Stimulated activated CD4-positive, alpha-beta T cell treated with anti-CD3 and anti-CD28 coated beads, Interleukin-12 subunit alpha, Interleukin-12 subunit beta, amount 100 ng/mL, for 24 hours (primary cell): ENCODE data around the gene PCIF1.
"Not testable (repeated sequence)": the region's sequence is repeated elsewhere in the genome, so short reads cannot be mapped to it uniquely, and the experiment has no call there.

ENCODE experiments used
- DNase-seq, 2 experiments: peaks; one replicate each; pipeline ENCODE4 v3.0.0-alpha.2; 2020; ENCODE audit warnings: low read depth in 2 of 2

The PCIF1 gene

DNA sequence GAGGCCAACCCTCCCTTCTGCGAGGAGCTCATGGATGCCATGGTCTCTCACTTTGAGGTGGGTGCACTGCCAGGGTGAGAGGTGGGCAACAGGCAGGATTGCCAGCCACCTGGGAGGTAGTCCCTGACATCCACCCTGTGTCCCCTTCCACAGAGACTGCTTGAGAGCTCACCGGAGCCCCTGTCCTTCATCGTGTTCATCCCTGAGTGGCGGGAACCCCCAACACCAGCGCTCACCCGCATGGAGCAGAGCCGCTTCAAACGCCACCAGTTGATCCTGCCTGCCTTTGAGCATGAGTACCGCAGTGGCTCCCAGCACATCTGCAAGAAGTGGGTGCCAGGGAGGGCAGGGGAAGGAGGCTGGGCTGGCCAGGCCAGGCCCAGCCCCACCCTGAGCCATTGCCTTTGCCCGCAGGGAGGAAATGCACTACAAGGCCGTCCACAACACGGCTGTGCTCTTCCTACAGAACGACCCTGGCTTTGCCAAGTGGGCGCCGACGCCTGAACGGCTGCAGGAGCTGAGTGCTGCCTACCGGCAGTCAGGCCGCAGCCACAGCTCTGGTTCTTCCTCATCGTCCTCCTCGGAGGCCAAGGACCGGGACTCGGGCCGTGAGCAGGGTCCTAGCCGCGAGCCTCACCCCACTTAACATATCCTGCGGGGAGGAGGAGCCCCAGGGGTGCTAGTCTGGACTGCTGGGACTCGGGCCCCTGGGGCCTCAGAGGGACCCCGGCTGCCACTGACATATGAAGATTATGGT is 12.8 kb downstream of the PCIF1 start:
- DNase-seq: no peak

DNA sequence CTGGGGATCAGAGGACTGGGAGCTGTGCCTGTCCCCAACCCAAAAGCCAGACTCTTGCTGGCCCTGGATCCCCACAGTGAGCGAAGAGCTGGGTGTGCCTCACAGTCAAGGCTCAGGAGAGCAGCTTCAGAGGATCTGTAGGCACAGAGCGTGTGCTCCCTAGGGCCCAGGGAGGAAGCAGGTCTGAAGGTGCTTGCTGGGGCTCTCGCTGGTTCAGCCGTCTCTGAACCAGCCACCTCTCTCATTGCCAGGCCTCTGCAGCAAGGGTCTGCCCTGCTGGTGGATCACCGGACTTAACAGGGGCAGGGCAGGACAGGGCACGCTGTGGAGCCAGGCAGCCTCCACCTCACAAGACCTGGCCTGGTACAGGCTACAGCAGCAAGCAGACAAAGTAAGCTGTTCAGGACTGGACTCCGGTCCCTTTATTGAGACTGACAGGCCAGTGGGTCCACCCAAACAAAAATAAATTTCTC is 13.8 kb downstream of the PCIF1 start:
- DNase-seq: no peak

DNA sequence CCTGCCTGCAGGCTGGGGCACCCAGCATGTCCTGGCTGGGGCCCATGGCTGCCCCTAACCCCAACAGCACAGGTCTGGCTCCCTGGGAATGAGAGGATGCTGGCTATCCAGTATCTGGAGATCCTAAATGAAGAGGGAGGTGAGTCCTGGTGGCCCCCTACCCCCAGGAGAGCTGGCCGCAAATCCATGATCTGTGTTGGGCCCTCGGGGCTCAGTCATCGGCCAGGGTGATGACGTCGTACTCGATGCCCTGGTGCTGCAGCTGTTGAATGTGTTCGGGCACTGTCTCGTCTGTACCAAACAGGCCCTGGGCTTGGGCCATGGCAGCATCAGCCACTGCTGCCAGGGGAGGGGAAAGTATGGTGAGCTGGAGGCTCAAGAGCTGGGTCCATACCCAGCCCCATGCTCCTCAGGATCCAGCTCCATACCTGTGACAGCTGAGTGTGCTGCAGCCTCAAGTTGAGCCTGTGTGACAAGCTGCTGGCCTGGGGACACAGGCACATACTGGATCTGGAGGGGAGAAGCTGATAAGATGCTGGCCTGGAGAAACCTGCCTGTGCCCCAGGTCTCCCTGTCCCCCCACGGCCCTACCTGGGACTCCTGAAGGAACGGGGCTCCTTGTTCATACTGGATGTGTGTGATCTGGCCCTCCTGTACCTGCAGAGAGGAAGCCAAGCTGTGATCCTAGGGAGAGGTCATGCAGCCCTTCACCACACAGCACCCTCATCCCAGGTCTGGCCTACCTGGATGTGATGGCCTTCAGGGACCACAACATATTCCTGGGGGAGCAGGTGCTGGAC is 14.5 kb downstream of the PCIF1 start:
- no peak for DNase-seq

DNA sequence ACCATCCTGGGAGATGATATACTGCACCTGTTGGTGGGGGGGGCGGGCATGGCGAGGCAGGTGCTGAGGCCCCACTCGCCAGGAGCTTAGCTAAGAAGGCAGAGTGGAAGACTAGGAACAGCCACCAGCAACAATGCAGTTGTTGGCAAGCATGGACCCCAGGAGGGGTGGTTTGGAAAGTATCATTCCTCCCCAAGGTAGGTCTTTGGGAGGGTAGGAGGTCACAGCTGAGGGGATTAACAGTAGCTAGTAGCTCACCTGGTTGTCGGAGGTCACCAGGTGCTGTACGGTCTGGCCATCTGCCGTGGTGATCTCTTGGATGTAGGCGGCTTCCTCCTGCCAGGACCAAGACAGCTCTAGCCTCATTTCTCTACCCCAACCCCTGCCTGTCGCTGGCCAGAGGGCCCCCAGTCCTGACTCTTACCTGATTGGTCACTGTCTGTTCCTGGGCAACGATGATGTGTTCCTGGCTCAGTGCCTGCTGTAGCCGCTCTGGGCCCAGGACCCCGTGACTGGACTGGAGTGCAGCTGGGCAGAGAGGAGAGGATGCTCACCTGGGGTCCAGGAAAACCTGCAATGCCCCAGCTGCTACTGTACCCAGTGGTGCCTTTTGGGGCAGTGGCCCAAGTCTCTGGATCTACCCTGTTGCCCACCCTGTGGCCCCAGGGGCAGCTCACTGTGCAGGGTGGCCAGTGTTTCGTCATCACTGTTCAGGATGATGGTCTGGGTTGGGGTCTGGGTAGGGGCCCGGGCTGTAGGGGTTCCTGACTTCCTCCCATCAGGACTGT is 15.3 kb downstream of the PCIF1 start:
- DNase-seq: no peak

DNA sequence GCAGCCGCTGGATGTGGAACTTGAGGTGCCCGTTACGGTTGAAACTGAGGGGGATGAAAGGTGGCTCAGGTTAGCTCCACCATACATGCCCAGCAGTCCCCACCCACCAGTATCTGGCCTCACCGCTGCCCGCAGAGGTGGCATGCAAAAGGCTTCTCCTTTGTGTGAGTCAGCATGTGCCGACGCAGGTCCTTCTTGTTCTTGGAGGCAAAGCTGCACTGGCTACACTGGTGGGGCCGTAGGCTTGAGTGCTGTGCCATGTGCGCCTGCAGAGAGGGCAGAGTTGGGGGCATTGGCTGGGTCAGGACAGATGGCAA is 15.8 kb downstream of the PCIF1 start:
- no peak for DNase-seq

DNA sequence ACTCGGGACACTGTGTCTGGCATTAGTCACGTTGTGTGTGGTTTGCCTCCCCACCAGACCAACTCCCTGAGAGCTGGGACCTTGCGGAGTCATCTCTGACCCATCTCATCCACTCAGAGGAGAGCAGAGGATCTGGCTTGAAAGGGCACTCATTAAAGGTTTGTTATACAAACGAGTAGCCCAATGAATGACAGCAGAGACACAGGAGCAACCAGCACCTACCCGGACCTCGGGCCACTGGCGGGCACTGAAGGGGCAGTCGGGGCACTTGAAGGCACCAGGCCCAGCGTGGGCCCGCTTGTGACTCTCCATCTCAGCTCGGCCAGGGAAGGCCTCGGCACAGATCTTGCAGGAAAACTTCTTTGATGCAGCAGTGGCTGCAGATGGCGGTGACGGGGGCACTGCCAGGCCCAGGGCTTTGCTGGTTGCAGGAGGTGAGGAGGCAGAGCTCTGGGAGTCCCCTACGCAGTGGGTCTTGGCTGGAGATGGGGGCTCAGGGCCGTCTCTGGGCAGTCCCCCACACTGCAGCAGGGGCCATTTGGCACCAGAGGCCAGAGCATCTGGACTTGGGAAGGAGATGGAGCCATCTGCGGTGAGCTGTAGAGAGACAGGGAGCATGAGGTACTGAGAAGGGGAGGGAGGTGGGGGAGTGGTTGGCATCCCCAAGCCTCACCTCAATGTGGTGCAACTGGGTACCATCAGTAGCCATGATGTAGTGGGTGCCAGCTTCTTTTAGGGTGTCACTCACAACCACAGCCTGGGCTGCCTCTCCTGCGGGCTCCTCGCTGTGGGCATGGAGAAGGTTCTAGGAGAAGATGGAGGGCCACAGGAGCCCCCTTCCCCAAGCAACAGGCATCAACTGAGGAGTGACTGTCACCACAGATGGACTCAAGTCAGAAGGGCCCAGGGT is 17.7 kb downstream of the PCIF1 start:
- DNase-seq: no peak

DNA sequence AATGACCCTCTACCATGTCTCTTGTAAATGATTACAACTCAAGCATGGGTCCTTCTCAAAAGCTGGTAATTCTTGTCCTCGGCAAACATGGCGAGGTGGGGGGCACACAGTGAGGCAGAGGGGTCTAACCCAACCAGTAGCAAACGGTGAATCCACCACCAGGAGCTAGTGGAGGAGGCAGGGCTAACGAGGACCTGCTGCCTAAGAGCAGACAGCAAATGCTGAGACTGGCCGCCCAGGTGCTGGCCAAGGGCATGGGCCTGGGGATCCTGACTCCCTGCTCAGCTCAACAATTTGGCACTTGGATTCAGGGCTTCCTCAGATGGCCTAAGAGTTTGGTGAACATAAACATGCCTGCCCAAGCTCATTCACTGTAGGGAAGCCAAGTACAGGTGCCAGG is 18.4 kb downstream of the PCIF1 start:
- no peak for DNase-seq

DNA sequence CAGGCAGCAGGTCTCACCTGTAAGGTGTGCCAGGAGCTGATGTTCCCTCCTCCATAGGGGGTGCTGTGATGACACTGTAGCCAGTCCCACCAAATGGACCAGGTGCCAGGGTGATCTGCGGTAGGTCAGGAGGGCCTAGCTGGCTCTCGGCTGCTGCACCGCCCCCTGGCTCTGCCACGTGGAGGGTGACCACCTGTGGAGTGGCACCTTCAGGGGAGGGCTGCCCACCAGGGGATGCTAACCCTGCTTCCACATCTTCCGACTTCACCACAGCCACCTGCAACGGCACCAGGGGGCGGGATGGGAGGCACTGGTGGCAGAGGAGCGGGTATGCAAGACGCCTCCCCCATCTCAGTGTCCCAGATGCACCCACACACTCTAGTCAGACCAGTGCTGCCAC is 19.2 kb downstream of the PCIF1 start:
- DNase-seq: no peak

DNA sequence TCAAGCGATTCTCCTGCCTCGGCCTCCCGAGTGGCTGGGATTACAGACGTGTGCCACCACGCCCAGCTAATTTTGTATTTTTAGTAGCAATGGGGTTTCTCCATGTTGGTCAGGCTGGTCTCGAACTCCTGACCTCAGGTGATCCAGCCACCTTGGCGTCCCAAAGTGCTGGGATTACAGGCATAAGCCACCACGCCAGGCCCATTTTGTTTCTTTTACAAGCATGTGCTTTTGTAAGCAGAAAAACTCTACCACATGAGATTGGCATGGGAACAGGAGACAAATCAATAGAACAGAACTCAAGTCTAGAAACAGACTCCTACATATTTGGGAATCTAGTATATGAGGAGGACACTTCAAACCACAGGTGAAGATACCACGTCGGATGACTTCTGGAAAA is 21.8 kb downstream of the PCIF1 start:
- not testable (repeated sequence) for DNase-seq

DNA sequence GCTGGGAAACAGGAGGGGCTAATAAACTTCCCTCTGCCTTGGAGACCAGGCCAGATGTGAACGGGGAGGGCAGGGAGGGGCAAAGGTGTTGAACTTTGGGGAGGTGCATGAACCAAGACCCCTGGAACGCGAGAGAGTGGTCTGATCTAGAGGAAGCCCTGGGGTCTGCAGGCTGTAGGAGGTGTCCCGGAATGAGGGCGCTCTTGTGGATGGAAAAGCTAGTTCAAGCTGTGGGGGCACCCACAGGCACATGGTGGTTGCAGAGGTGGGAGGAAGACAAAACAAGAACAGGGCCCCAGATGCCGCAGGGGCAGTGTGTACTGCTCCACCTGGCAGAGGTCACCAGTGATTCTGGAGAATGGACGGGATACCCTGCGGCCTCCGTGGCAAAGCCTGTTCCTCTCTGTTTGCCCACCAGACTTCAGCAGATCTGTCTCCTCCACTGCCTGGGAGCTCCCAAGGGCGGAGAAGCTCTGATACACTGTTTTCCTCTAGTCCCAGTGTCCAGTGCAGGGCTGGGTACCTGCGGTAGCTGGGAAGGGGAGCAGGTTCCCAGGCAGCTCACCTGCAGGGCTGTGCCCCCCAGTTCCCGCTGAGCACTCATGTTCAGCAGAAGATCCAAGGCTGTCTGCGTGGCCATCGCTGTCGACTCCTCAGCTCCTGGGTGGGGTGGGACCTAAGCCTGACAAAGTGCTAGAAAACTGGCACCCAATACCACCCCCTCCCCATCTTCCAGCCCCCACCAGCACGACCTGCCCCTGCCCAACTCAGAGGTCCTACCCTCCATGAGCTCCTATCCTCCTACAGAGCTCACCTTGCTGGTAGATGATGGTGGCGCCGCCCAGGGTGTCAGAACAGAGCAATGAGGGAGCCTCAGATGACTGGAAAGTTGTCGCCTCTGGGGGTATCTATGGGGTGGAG is 22.8 kb downstream of the PCIF1 start:
- no peak for DNase-seq

DNA sequence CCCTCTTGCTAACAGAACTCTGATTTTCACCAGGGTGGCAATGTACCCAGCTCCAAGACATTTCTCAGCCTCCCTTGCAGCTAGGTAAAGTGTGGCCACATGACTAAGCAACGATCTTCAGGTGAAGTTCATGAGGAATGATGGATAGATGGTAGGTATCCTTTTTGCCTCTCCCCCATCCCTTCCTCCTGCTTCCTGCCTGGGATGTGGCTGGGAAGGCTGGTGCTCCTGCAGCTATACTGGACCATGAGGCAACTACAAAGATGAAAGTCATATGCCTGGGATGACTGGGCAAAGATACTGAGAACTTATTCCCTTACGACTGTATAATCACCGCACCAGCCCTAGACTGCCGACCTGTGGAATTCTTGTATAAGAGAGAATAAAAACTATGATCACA is 24.1 kb downstream of the PCIF1 start:
- DNase-seq: no peak

DNA sequence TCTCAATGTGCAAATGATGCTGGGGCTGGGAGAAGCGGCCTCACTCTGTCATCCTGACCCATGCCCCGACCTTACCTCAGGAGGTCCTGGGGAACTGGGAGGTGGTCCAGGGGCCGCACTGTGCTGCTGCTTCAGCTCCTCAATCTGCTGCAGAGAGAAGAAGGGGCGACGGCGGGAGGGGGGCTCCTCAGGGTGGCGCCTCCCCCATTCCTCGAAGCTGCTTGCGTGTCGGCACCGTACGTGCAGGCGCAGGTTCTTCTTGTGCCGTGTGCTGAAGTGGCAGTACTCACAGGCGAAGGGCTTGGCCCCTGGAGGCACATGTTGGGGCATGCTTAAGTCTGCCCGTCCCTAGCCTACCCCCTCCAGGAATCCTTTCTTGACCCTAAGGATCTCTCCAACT is 24.6 kb downstream of the PCIF1 start:
- no peak for DNase-seq

DNA sequence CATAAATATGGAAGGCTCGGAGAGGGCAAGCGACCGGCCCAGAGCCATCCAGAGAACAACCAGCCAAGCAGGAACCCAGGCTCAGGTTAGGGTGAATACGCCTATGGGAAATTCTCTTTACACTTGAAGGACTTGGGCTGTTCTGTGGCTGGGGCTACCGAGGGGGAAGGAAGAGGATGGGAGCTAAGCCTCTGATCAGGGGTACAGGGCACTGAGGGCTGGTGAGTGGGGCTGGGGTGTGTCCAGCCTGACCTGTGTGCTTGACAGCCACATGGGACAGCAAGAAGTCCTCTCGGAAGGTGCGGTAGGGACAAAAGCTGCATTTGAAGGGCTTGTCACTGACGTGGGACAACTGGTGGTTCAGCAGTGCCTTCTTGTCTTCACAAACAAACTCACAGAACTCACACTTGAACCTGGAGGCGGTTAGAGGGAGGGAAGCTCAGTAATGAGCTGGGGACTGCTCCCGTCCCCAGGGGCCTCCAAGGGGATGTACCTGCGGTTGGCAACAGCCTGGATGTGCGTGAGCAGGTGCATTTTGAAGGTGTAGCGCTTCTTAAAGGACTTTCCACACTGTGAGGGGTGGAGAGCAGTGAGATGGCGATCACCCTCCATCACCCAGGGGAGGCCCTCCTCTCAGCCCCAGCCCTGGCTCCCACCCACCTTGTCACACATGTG is 25.6 kb downstream of the PCIF1 start:
- no peak for DNase-seq

DNA sequence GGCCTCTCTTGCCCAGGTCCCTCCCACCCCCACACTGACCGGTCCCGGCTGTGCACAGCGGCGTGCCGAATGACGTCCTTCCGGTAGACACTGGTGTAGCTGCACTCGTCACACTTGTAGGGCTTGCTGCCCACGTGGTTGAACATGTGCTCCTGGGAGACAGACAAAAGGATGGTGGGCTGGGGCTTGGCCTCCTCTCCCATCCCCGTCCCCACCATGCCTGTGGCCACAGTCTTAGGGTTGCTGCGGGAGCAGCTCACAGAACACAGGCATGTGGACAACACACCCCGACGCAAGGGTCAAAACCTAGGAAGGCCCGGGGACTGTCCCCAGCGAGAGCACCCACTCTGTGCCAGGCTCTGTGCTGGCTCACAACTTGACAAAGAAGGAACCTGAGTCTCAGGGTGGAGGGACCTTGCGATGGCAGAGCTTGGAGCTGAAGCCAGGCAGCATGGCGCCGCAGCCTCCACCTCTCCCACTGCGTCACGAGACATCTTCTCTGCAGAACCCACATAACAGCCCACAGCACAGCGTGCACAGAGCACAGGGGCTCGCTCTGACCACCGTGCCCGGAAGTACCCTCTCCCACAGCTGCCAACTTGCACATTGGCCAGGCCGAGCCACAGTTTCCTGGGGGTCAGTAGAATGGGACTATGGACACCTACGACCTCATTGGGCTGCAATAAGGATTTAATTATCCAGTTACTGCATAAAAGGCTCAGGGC is 27.7 kb downstream of the PCIF1 start:
- DNase-seq: no peak

DNA sequence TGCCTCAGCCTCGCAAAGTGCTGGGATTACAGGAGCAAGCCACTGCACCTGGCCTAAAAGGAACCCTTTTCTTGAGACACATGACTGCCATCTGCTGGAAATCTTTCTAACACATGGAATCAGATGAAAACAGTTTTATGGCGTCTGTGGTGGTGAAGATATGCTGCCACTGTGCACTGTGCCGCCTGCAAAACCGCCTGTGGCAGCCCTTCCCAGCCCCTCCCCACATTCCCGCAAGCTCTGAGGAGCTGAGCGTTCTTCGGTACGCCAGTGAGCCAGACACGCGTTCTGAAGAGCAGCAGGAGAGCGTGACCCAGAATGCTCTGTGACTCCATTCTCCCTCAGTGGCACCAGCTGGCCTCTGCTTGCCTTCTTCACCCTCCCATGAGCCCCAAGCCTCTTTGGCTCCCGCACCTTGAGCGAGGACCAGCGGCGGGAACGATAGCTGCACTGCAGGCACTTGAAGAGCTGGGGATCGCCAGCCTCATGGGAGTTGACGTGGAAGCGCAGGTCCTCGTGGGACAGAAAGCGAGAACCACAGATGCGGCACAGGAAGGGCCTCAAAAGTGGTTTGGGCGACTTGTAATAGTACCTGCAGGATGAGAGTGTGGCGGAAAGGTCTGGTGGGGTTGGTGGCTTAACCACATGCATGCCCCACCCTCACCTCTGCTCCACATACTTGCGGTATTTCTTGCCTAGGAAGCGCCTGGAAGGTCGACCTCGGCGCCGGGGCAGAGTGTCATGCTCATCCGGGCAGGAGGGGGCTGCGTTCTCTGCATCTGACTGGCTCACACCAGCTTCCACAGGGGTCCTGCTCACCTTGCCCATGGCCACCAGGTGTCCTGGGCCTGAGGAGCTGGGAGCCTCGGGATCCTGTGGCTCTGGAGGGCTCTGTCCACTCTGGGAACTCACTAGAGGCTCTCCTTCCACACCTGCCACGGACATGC is 28.8 kb downstream of the PCIF1 start:
- DNase-seq: no peak

DNA sequence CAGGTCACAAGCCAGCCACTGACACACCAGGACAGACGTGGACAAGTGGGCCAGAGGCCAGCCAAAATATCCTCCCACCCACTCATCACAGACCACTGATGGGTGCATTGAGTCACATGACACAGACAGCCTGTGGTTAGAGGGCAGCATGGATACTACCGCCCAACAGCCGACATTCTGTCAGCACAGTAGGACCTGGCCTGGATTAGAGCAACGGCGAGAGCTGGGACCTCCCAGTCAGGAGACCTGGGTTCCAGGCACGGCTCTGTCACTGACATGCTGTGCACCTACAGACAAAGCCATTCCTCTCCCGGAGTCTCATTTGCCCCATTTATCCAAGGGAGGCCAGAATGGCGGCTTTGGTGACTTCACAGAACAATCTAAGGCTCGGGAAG is 29.5 kb downstream of the PCIF1 start:
- DNase-seq: no peak

DNA sequence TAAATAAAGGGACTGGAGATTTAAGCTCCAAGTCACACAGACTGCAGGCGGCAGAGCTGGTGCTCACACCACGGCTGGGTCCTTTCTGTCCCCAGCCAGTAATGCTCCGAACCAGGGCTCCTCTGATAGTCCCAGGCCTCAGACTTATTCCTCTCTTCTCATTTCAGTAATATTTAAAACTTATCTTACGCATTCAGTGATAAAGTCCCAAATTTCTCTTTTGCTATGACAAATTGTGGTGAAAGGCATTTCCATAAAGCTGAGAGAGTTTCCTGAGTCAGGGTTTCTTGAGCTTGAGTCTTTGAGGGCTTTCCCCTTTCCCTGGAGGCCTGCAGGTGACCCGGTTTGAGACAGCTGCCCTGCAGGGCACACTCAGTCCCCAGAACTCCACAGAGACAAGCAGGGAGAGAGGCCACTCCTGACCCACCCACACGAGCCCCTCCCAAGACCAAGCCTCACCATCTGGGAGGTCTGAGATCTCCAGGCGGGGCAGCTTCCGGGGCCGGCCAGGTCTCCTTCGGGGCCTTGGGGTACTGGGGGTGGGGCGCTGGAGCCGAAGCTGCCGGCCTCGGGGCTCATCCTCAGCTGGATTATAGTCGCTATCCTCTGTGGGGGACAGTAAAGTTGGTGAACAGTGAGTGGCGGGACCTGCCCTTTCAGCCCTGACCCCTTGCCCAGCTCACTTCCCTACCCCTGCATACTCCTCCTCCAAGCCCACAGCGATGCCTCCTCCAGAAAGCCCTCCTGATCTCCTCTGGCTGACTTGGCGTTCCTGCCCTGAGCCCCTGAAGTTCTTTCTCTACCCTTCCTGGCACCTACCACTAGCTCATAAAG is 30.9 kb downstream of the PCIF1 start:
- no peak for DNase-seq
